ENCODE results near the gene CCL2.

The CCL2 gene

DNA sequence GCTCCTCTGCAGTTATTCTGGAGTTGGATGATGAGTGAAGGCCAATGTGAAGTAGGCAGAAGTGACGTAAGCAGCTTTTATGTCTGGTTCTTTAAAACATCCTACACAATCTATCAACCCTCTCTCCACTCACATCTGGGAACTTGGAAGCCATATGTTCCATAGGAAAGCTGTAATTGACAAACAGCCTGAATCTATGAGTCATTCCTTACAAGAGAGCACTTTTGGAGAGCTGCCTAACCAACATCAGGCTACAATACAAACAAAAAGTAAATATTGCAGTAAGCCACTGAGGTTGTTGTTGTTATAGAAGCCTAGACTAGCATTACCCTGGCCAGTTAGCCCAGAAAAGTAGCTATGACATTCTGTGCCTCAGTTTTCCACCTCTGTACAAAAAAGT, 20.8 kb downstream of the CCL2 start:
- no peak for DNase-seq

DNA sequence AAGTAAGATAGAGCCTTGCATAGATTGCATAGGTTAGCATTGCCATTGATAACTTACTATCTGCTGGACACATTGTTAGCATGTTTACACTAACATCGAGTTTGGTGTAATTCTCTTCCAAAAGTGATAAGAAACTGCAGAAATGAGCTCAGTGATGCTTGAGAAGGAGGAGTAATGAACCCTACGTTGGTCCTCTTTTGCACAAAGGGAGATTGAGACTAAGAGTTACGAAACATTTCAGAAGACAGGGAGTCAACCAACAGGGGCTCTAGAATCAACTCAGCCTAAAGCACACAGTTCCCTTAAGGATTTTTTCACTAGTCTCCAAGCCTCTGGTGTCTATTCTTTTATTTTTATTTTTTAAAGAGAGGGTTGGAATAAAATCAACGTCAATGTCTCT, 21.7 kb downstream of the CCL2 start:
- DNase-seq, result no peak

DNA sequence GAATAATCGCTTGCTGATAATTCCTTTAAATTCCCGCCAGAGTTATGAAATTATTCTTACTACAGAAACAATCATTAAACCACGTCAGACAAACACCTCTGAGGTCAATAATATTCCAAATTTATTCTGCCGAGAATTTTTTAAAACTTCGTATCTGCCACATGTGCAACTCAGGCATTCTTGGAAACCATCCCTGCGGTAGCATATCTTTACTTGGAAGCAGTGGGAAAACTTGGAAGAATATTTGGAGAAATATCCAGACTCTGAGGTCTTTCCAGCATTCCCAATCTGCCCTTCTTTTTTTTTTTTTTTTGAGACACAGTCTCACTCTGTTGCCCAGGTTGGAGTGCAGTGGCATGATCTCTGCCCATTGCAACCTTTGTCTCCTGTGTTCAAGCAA, 28.5 kb downstream of the CCL2 start:
- no peak for DNase-seq

DNA sequence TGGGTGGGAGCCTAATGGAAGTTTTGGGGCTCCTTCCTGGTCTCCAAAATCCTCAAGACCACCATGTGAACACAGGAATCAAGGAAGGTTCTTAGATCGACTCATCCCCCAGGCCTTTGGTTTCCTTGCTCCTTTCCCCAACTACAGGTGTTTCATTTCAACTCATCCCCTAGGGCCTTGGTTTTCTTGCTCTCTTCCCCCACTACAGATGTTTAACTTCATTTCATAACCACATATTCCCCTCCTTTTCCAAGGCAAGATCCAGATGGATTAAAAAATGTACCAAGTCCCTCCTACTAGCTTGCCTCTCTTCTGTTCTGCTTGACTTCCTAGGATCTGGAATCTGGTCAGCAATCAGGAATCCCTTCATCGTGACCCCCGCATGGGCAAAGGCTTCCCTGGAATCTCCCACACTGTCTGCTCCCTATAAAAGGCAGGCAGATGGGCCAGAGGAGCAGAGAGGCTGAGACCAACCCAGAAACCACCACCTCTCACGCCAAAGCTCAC, 30.3 kb downstream of the CCL2 start, which contains the start of gene CCL11:
TSS of gene CCL11 (plus strand) at position 457 of the 507 bp plus-strand sequence. CDS start 67 bp downstream, outside the sequence.
- DNase-seq, result no peak

DNA sequence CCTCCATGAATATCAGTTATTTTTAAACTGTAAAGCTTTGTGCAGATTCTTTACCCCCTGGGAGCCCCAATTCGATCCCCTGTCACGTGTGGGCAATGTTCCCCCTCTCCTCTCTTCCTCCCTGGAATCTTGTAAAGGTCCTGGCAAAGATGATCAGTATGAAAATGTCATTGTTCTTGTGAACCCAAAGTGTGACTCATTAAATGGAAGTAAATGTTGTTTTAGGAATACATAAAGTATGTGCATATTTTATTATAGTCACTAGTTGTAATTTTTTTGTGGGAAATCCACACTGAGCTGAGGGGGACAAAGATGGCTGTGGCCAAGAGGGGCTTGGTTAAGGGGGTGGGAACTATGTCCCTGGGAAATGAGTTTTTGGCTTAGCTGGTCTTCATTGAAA, 32.8 kb downstream of the CCL2 start:
- no peak for DNase-seq

DNA sequence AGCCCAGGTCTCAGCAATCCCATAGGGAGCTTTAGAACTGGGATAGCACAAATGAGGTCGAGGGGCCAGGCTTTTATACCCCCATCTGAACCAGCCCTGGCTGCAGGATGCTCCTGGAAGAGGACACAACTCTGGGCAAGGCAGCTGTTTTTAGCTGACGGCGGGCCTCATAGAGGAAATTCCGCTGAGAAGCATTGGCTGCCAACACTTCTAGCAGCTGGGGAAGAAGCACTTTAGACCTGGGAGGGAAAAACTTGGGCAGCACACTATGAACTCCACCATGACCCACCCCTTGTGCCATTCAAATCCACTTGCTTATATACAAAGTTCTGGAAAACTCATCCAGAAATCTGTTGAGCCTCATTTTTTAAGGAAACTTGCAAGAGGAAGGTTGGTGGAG, 35.5 kb downstream of the CCL2 start:
- no peak for DNase-seq

DNA sequence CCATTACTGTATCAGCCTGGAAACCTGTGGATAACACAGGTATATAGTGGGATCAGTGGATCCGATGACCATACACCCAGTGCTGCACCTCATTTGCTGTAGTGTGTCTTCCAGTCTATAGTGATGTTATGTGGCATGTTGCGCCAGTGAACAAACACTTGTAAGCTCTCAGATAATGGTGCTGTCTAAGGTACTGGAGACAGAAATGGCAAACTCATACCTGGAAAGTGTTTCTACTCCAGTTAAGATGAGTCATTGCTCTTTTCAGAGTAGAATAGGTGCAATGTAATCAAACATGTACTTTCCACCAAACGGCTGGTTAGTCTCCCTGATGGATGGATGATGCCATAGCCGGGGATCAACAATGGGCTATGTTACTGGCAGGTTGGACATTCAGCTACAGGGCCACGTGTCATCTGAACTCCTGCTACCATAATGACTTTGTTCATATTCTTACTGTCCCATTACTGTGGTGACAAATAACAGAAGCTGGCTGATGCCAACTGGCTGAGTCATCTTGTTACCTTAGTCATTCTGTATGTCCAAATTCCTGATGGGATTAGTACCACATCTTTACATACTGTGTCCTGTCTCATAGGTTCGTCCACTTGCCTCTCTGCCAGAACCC, 36.8 kb downstream of the CCL2 start:
- peak; percentile 5 for DNase-seq

DNA sequence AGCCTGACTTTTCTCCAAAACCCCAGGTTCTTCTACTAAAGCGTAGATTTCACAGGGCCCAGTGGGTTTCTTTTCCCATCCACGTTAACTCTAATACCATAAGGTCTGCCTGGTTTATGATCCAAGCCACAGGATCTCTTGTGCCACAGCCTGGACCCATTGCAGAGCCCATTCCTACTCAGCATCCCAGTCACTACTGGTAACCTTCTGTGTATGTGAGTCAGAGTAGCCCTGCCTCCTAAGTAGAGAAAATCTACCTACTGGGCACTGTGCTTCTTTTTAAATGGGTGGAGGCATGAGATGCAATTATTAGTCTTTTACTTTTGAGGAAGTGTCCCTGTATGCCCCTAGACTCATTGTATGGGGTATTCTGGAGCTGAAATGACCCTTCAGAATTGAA, 43.9 kb downstream of the CCL2 start:
- DNase-seq, result no peak

DNA sequence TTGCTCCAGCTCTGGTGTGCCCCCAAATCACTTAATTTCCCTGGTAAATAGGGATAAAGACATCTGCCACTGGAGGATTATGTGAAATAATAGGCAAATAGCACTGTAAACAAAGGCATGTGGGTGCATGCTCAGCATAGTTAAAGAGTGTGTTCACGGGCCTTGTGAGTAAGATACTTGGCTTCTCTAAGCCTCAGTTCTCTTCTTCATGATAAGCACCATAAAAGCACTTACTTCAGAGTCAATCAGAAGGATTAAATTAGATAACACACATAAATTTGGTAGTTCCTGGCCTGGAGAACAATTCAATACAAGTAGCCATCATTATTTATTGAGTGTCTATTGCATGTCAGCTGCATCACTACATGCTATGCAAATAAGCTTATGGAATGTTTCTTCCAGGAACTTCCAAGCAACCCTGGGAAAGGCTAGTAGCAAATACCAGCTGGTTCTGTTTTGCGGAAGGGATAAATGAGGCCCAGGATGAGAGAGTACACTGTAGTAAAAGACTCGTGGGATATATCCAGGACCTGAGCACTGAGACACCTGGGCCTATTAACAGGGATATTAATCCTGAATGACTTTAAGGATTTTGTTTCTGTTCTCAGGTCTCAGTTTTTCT, 45.0 kb downstream of the CCL2 start:
- no peak for DNase-seq

DNA sequence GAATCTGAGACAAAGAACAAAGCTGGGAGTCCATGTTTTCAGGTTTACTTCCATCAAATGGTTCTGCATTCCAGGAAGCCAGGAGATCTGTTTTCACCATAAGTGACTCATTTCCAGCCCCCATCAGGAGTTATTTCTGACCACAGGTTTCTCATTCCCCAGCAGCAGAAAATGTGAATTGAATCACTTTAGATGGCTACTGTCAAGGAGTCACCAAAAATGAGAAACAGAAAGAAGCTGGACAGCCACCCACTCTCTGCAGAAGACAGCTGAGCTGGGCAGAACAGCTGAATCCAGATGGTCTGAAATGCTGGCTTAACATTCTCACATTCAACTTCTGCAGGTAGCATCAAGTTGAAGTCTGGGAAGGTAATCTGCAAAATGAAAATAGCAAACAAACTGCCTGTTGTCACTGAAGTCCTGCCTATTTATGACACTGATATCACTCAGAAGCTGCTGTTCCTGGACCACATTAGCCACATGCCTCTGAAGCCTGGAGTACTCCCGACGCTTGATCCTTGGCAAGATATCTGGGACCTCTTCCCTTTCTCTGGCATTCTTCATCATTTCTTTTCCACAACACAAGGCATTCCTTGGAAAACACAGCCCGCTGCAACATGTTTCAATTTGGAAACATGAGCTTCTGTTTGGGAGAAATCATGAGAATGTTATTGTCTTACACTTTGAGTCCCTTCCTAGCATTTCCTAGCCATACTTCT, 45.7 kb downstream of the CCL2 start:
- DNase-seq, result no peak

DNA sequence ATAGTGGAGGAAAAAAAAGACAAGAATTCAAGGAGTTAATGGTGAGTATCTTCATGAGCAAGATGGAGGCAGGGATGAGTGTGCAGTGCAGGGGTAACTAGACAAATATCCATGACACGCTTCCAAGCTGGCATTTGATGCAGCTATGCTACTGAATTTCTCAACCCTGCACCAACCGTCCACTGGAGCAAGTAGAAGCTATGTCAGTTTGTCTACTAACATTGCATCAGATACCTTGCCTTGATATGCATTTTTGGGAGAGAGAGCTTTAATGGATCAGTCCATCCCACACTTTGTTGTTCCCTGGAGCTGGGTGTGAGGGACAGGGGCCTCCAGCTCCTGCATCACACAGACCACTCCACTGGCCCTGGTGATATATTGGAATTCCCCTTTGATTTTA, 46.9 kb downstream of the CCL2 start:
- DNase-seq, result no peak

DNA sequence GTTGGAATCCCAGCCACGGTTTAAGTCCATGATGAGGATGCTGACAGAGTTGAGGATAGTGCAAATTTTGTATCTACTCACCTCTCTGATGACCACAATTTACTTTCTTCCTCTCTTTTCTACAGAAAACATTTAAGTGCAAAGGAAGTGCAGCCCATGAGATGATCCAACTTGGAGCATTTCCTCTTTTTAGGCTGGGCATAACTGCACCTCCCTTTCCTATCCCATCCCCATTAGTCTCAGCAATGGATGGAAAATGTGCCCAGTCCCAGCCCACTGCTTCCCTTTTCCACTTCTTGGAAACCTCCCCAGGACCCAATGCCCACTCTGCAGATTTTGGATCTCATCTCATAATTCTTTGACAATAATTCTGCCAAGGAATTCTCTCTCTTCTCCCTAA, 47.6 kb downstream of the CCL2 start:
- no peak for DNase-seq

DNA sequence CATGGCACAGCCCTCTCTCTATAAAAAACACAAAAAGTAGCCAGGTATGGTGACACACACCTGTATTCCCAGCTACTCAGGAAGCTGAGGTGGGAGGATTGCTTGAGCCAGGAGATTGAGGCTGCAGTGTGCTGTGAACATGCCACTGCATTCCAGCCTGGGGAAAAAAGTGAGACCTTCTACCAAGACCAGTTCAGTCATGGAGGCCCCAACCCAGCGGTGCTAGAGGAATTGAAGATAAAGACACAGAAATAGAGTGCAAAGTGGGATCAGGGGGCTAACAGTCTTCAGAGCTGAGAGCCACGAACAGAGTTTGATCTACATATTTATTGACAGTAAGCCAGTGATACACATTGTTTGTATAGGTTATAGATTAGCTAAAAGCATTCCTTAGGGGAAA, 48.5 kb downstream of the CCL2 start:
- no peak for DNase-seq

DNA sequence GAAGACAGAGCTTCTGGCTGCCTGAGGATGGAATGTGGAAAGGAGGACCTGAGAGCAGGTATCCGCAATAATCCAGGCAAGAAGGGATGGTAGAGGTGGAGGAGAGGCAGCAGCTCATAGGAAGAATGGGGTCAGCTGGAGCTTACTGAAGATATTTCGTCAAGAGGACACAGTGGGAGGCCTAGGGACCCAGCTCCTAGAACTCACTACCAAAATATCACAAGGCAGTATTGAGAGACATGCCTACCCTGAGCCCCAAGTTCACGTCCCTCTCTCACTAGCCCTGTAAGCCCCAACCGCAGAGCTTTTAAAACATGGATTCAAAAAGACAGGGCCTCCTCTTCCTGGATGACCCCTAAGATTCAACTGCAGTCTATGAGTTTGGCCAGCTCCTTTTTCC, 50.0 kb downstream of the CCL2 start:
- no peak for DNase-seq

DNA sequence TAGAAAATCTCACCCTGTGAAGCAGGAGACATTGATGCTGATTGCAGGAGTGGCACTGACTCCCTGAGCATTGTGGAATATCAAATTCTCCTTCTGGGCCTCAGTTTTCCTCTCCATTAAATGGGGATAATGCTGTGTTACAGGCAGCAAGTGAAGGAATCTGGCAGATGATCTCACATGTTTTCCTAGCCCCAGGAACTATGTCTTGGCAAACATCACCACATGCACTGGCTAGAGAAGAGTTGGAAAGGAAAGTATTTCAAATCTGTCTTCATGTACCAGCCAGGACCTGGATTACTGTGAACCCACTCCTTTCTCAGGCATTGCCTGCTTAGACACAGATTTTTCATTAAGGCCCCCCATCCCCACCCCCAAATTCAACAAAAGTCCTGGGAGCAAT, 50.5 kb downstream of the CCL2 start:
- DNase-seq, result no peak

DNA sequence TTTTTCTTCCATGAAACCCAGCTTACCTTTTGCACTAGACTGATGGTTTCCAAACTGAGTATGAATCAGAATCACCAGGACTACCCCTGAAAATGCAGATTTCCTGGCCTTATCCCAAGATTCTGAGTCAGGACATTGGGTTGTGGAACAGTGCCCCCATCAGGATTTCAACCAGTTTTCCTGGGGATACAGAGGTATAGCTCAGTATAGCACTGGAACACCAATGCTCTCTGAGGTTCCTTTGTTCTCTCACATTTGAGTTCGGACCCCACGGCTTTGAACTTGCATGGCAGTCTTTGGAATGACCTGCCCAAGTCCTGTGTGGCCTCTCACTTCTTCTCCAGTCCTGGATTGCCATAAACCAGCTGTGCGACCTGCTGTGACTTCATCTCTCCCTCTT, 51.4 kb downstream of the CCL2 start:
- no peak for DNase-seq

All from stimulated activated CD4-positive, alpha-beta T cell treated with anti-CD3 and anti-CD28 coated beads, Interleukin-1b, Interleukin-23, amount 100 ng/mL, for 48 hours (primary cell).